ENCODE measurements around the gene EIF1AD.
"Not testable (repeated sequence)": the region's sequence is repeated elsewhere in the genome, so short reads cannot be mapped to it uniquely, and the experiment has no call there.

Gene EIF1AD

GRCh38 chr11:65960824-65961266 lies 41.1 kb downstream of the EIF1AD start:
- H3K36me3 ChIP-seq (ENCODE audit: control insufficient read depth in 2 of 2, insufficient read depth in 2 of 2, low read length in 2 of 2) = peaks cover 15 to 18% of the 10 kb centered on the region in 2 donors
- no peaks in the 10 kb centered on the region for H3K9me3 ChIP-seq (ENCODE audit: control insufficient read depth in 2 of 2, low read length in 2 of 2)
- peak overlapping the region; percentile 90 to 99 for H3K9ac ChIP-seq (ENCODE audit: low read depth in 1 of 2, low read length in 2 of 2)
- H3K4me3 ChIP-seq (ENCODE audit: low read length in 2 of 2) = peak overlapping the region; percentile 96 to 100
- peak overlapping the region; percentile 88 to 93 for H3K27ac ChIP-seq (ENCODE audit: low read depth in 2 of 2, low read length in 2 of 2)
- H3K4me1 ChIP-seq (ENCODE audit: control insufficient read depth in 2 of 2, insufficient read depth in 2 of 2, low read length in 2 of 2) = peaks cover 17 to 25% of the 10 kb centered on the region in 2 donors
- H3K27me3 ChIP-seq (ENCODE audit: control insufficient read depth in 2 of 2, insufficient read depth in 2 of 2, low read length in 2 of 2) = no peaks in the 10 kb centered on the region

GRCh38 chr11:65958774-65959420 lies 43.1 kb downstream of the EIF1AD start:
- Histone ChIP-seq H3K27ac (ENCODE audit: low read depth in 2 of 2, low read length in 2 of 2) (no peak overlapping the region), H3K9me3 (ENCODE audit: control insufficient read depth in 2 of 2, low read length in 2 of 2) (no peaks in the 10 kb centered on the region), H3K9ac (ENCODE audit: low read depth in 1 of 2, low read length in 2 of 2) (no peak overlapping the region), H3K27me3 (ENCODE audit: control insufficient read depth in 2 of 2, insufficient read depth in 2 of 2, low read length in 2 of 2) (no peaks in the 10 kb centered on the region), H3K4me3 (ENCODE audit: low read length in 2 of 2) (no peak overlapping the region), H3K36me3 (ENCODE audit: control insufficient read depth in 2 of 2, insufficient read depth in 2 of 2, low read length in 2 of 2) (no peaks in the 10 kb centered on the region), H3K4me1 (ENCODE audit: control insufficient read depth in 2 of 2, insufficient read depth in 2 of 2, low read length in 2 of 2) (peaks cover 17 to 25% of the 10 kb centered on the region in 2 donors)

DNA sequence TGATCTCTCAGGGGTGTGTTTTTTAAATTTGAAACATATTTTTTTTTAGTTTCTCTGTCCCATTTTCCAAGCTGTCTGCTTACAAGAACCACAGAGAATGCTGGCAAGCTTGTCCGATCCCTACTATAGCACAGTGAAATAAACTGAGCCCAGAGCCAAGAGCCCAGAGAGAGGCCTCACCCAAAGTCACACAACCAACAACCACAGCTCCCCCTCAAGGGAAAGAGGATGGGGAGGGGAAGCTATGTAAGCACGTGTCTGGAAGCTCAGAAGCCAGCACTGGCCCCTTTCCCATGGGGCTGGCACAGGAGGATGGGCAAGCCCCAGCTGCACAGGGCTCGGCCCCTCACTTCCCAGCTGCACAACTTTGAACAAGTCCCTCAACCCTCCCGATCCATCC lies 43.7 kb downstream of the EIF1AD start:
- no peak overlapping the region for H3K4me3 ChIP-seq (ENCODE audit: low read length in 2 of 2)
- H3K4me1 ChIP-seq (ENCODE audit: control insufficient read depth in 2 of 2, insufficient read depth in 2 of 2, low read length in 2 of 2) = peaks cover 17 to 24% of the 10 kb centered on the region in 2 donors
- no peaks in the 10 kb centered on the region for H3K9me3 ChIP-seq (ENCODE audit: control insufficient read depth in 2 of 2, low read length in 2 of 2)
- H3K9ac ChIP-seq (ENCODE audit: low read depth in 1 of 2, low read length in 2 of 2) = no peak overlapping the region
- H3K27ac ChIP-seq (ENCODE audit: low read depth in 2 of 2, low read length in 2 of 2) = no peak overlapping the region
- no peaks in the 10 kb centered on the region for H3K36me3 ChIP-seq (ENCODE audit: control insufficient read depth in 2 of 2, insufficient read depth in 2 of 2, low read length in 2 of 2)
- H3K27me3 ChIP-seq (ENCODE audit: control insufficient read depth in 2 of 2, insufficient read depth in 2 of 2, low read length in 2 of 2) = no peaks in the 10 kb centered on the region

- Histone ChIP-seq H3K36me3 (ENCODE audit: control insufficient read depth in 2 of 2, insufficient read depth in 2 of 2, low read length in 2 of 2) (no peaks in the 10 kb centered on the region), H3K27ac (ENCODE audit: low read depth in 2 of 2, low read length in 2 of 2) (no peak overlapping the region), H3K4me3 (ENCODE audit: low read length in 2 of 2) (no peak overlapping the region), H3K4me1 (ENCODE audit: control insufficient read depth in 2 of 2, insufficient read depth in 2 of 2, low read length in 2 of 2) (peaks cover 3 to 6% of the 10 kb centered on the region in 2 donors), H3K9me3 (ENCODE audit: control insufficient read depth in 2 of 2, low read length in 2 of 2) (no peaks in the 10 kb centered on the region), H3K9ac (ENCODE audit: low read depth in 1 of 2, low read length in 2 of 2) (no peak overlapping the region), H3K27me3 (ENCODE audit: control insufficient read depth in 2 of 2, insufficient read depth in 2 of 2, low read length in 2 of 2) (no peaks in the 10 kb centered on the region)
These were observed 47.2 kb downstream of the EIF1AD start for GRCh38 chr11:65954771-65955170.

- no peak overlapping the region for H3K9ac ChIP-seq (ENCODE audit: low read depth in 1 of 2, low read length in 2 of 2)
- peaks cover 3 to 6% of the 10 kb centered on the region in 2 donors for H3K4me1 ChIP-seq (ENCODE audit: control insufficient read depth in 2 of 2, insufficient read depth in 2 of 2, low read length in 2 of 2)
- H3K27me3 ChIP-seq (ENCODE audit: control insufficient read depth in 2 of 2, insufficient read depth in 2 of 2, low read length in 2 of 2) = no peaks in the 10 kb centered on the region
- H3K27ac ChIP-seq (ENCODE audit: low read depth in 2 of 2, low read length in 2 of 2) = no peak overlapping the region
- H3K9me3 ChIP-seq (ENCODE audit: control insufficient read depth in 2 of 2, low read length in 2 of 2) = no peaks in the 10 kb centered on the region
- no peak overlapping the region for H3K4me3 ChIP-seq (ENCODE audit: low read length in 2 of 2)
- no peaks in the 10 kb centered on the region for H3K36me3 ChIP-seq (ENCODE audit: control insufficient read depth in 2 of 2, insufficient read depth in 2 of 2, low read length in 2 of 2)
These were observed 48.5 kb downstream of the EIF1AD start for GRCh38 chr11:65953471-65953870.

- H3K27me3 ChIP-seq (ENCODE audit: control insufficient read depth in 2 of 2, insufficient read depth in 2 of 2, low read length in 2 of 2) = no peaks in the 10 kb centered on the region
- no peak overlapping the region for H3K4me3 ChIP-seq (ENCODE audit: low read length in 2 of 2)
- no peaks in the 10 kb centered on the region for H3K36me3 ChIP-seq (ENCODE audit: control insufficient read depth in 2 of 2, insufficient read depth in 2 of 2, low read length in 2 of 2)
- no peak overlapping the region for H3K9ac ChIP-seq (ENCODE audit: low read depth in 1 of 2, low read length in 2 of 2)
- peaks cover 3 to 6% of the 10 kb centered on the region in 2 donors for H3K4me1 ChIP-seq (ENCODE audit: control insufficient read depth in 2 of 2, insufficient read depth in 2 of 2, low read length in 2 of 2)
- H3K27ac ChIP-seq (ENCODE audit: low read depth in 2 of 2, low read length in 2 of 2) = no peak overlapping the region
- no peaks in the 10 kb centered on the region for H3K9me3 ChIP-seq (ENCODE audit: control insufficient read depth in 2 of 2, low read length in 2 of 2)
These were observed 49.9 kb downstream of the EIF1AD start for GRCh38 chr11:65952052-65952521.

DNA sequence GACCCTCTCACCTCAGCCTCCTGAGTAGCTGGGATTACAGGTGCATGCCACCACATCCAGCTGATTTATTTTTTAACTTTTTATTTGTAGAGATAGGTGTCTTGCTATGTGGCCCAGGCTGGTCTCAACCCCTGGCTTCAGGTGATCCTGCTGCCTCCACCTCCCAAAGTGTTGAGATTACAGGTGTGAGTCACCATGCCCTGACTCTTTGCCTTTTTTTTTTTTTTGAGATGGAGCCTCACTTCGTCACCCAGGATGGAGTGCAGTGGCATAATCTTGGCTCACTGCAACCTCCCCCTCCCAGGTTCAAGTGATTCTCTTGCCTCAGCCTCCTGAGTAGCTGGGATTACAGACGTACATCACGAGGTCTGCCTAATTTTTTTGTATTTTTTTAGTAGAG lies 50.3 kb downstream of the EIF1AD start:
- H3K9me3 ChIP-seq (ENCODE audit: control insufficient read depth in 2 of 2, low read length in 2 of 2); H3K4me3 ChIP-seq (ENCODE audit: low read length in 2 of 2); H3K27ac ChIP-seq (ENCODE audit: low read depth in 2 of 2, low read length in 2 of 2); H3K27me3 ChIP-seq (ENCODE audit: control insufficient read depth in 2 of 2, insufficient read depth in 2 of 2, low read length in 2 of 2); H3K36me3 ChIP-seq (ENCODE audit: control insufficient read depth in 2 of 2, insufficient read depth in 2 of 2, low read length in 2 of 2); H3K4me1 ChIP-seq (ENCODE audit: control insufficient read depth in 2 of 2, insufficient read depth in 2 of 2, low read length in 2 of 2); H3K9ac ChIP-seq (ENCODE audit: low read depth in 1 of 2, low read length in 2 of 2): not testable (repeated sequence)

- not testable (repeated sequence) for H3K27ac ChIP-seq (ENCODE audit: low read depth in 2 of 2, low read length in 2 of 2); H3K27me3 ChIP-seq (ENCODE audit: control insufficient read depth in 2 of 2, insufficient read depth in 2 of 2, low read length in 2 of 2)
These were observed 51.2 kb downstream of the EIF1AD start for GRCh38 chr11:65950711-65951110.

GRCh38 chr11:65947603-65948125 lies 54.3 kb downstream of the EIF1AD start:
- Histone ChIP-seq H3K36me3 (ENCODE audit: control insufficient read depth in 2 of 2, insufficient read depth in 2 of 2, low read length in 2 of 2) (no peaks in the 10 kb centered on the region), H3K4me1 (ENCODE audit: control insufficient read depth in 2 of 2, insufficient read depth in 2 of 2, low read length in 2 of 2) (no peaks in the 10 kb centered on the region), H3K9ac (ENCODE audit: low read depth in 1 of 2, low read length in 2 of 2) (no peak overlapping the region), H3K9me3 (ENCODE audit: control insufficient read depth in 2 of 2, low read length in 2 of 2) (no peaks in the 10 kb centered on the region), H3K27ac (ENCODE audit: low read depth in 2 of 2, low read length in 2 of 2) (no peak overlapping the region), H3K4me3 (ENCODE audit: low read length in 2 of 2) (no peak overlapping the region), H3K27me3 (ENCODE audit: control insufficient read depth in 2 of 2, insufficient read depth in 2 of 2, low read length in 2 of 2) (no peaks in the 10 kb centered on the region)

More at GRCh38 chr11:65950711-65951110, 51.2 kb downstream of the EIF1AD start:
- H3K9ac ChIP-seq (ENCODE audit: low read depth in 1 of 2, low read length in 2 of 2); H3K4me3 ChIP-seq (ENCODE audit: low read length in 2 of 2); H3K4me1 ChIP-seq (ENCODE audit: control insufficient read depth in 2 of 2, insufficient read depth in 2 of 2, low read length in 2 of 2); H3K9me3 ChIP-seq (ENCODE audit: control insufficient read depth in 2 of 2, low read length in 2 of 2); H3K36me3 ChIP-seq (ENCODE audit: control insufficient read depth in 2 of 2, insufficient read depth in 2 of 2, low read length in 2 of 2): not testable (repeated sequence)

DNA sequence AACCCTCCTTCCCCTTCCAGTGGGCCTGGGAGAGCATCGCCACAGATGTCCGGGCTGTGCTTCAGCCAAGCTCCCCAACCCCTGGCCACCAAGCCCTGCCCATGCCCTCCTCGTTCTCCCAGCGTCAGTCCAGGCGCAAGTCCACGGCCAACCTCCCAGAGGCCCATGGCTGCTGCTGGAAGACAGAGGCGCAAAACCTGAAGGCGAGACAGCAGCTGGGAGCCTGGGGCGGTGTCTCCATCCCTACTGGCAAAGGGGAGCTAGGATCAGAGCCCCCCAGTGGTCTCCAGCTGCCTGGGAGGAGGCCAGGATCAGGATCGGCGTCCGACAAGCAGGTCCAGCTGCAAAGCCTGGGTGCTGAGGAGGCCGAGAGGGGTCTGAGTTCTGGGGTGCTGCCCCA lies 54.8 kb downstream of the EIF1AD start:
- H3K4me3 ChIP-seq (ENCODE audit: low read length in 2 of 2) = no peak overlapping the region
- H3K4me1 ChIP-seq (ENCODE audit: control insufficient read depth in 2 of 2, insufficient read depth in 2 of 2, low read length in 2 of 2) = no peaks in the 10 kb centered on the region
- no peaks in the 10 kb centered on the region for H3K36me3 ChIP-seq (ENCODE audit: control insufficient read depth in 2 of 2, insufficient read depth in 2 of 2, low read length in 2 of 2)
- H3K27ac ChIP-seq (ENCODE audit: low read depth in 2 of 2, low read length in 2 of 2) = no peak overlapping the region
- H3K9ac ChIP-seq (ENCODE audit: low read depth in 1 of 2, low read length in 2 of 2) = no peak overlapping the region
- peaks cover 0 to 3% of the 10 kb centered on the region in 2 donors for H3K27me3 ChIP-seq (ENCODE audit: control insufficient read depth in 2 of 2, insufficient read depth in 2 of 2, low read length in 2 of 2)
- H3K9me3 ChIP-seq (ENCODE audit: control insufficient read depth in 2 of 2, low read length in 2 of 2) = no peaks in the 10 kb centered on the region
